NCI-H69 (cell line): ENCODE results near the gene TMEM184A.

Experiments used
- DNase-seq: peaks from one replicate; lab custom pipeline; 2025; lab: John Stamatoyannopoulos, UW

The TMEM184A gene

DNA sequence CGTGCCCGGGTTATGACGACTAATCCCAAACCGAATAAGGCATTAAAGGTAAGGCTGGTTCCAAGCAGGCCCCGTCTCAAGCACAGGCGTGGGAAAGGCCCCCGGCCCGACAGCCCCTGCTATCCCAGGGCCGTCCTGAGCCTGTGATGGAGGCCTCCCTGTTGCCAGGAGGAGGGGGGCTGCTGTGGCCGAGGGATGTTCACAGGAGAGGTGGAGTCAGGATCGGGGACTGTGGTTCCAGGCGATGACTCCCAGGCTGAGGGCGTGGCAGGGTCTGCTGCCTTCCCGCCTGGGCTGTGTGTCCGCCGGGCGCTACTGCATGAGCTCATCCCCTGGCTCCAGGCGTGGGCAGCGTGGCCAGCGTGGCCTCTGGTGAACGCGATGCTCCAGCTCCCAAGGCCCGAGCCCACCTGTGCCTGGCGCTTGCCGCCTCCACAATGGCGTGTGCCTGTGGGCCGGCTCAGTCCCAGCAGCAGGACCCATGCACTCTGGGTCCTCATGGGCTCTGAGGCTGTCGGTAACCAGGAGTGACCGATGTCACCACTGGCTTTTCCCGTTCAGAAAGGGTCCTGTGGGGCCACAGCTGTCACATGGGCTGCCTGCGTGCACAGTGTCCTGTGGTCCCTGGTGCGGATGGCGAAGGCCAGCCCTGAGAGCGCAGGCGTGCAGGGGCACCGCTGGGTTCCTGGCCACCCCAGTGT, 16.7 kb downstream of the TMEM184A start:
- no peak for DNase-seq

DNA sequence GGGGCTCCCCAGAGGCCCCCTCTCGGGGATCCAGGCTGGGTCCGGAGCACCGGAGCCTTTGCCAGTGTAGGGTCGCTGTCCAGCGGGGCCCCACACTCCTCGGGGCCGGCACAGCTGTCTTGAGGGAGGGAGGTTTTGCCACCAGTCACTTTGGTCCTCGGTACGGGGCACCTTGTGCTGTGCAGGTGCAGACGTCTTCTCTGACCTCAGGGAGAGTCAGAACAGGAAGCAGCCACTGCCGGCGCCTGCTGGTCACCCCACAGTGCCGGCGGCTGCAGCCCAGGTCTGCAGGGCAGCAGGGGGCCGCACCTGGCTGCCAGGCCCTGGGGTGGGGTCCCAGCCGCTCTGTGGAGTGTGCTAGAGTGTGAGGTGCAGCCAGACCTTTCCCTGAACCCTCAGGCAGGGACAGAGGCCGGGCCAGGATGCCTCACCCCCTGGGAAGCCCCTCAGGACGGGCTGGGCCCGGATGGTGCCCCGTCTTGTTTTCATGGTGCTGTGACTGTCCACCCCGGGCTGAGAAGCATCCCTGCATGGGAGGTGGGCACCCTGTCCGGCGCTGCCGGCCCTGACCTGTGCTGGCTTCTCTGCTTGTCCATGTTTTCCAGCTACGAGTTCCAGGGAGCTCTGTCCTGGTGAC, 17.3 kb downstream of the TMEM184A start:
- no peak for DNase-seq

DNA sequence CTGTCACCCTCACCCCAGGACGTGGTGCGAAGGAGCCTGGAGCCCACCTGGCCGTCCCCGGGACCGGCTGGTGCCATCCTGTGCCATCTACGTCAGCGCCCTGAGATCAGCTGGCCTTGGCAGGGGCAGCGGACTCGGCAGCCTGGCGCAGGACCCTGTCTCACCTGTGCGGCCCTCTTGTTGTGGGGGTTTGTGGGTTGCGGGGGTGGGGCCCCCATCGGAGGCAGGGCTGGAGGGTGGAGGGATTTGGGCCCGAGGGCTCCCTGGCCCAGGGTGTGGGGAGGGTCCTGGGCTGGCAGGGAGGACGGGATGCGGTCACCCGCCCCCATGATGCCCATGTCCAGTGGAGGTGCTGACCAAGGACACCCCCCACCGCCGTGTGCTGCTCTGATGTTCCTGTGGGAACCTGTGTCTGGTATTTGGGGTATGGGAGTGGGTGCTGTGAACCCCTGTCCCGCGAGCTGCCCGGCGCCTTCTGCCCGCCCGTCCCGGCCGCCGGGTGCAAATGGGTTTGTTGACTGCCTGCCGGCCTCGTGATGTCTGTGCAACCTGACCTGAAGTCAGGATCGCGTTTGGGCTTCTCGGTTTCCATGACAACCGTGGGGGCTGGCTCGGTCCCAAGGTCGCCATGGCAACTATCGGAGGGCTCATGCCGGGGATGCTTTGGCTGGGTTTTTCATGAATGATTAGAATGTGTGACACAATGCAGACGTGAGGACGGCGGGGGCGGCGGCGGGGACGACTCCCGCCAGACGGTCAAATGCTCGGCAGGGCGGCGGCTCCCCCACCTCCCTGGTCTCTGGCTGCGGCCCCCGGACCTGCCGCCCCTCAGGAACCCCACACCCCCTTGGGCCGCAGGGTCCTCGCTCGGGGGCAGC, 18.2 kb downstream of the TMEM184A start:
- peak; percentile 22 for DNase-seq

DNA sequence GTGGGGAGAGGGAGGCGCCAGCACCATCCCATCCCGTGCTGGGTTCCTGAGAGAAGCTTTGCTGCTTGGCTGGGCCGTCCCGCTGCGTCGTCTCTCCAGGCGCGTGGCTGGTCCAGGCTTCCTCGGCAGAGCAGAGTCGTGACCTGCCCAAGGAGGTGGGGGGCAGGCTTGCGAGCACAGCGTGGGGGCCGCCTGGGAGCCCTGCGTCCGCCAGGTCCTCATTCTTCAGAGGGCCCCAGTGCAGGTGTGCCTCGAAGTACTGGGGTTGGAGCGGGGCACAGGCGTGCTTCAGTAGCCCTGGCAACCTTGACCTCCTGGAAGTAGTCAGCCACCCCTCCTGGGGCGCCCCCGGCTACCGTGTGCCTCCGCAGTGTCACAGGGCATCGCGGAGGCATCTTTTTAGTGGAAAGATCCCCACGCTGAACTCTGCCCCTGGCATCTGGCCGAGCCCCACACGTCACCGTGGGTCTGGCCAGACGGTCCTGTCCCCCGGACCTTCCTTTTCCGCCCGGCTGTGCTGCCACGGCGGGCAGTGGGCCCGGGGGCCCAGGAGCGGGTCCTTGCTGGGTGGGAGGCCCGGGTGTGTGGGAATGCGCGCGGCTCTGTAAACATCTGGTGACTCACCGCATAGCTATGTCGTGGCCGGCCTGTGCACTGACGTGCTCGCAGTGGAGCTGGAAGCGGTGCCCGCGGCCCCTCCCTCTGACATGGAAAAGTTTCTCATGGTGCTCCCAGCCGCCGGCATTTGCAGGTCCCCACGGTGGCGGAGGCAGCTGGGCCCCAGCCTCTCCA, 19.1 kb downstream of the TMEM184A start:
- no peak for DNase-seq

- DNase-seq, result no peak
Measured at GRCh38 chr7:1536455-1536742, 19.6 kb downstream of the TMEM184A start.

DNA sequence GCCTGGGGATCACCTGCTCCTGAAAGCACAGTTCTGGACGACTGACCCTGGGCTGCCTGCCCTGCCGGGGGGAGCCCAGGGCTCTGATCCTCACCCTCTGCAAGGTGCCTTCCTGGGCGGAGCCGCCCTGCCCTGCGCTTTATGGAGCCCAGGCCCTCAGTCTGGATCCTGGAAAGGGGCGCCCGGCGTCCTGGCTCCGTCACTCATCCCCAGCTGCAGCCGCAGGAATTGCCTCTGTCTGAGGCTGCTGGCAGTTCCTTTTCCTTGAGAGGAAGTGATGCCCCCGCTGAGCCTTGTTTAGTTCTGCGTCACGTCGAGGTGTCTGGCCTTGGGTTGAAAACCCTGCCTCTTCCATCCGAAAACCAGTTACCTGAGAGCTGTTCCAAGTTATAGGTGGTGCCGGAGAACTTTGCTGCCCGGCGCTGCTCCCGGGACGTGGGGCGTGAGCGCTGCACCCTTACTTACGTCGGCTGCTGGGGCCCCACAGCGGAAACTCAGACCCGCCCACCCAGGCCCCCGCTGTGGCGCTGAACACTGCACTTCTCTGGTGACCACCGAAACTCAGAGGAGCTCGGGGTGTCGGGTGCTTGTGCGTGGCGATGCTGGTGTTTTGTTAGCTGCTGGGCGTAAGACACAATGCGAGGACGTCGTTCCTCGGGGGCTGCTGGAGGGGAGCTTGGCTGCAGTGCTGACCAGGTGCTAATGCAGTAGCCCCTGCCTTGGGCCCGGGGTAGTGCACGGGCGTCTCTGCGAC, 20.1 kb downstream of the TMEM184A start:
- no peak for DNase-seq

DNA sequence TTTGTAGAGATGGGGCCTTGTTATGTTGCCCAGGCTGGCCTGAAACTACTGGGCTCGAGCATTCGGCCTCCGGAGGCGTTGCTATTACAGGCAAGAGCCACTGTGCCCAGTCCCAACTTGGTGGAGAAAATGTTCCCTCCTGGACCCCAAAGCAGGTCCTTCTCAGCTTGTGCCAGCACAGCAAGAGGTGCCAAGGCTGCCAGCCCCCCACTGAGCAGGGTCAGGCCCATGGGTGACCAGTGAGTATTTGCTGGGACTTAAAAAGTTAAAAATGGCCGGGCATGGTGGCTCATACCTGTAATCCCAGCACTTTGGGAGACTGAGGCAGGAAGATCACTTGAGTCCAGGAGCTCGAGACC, 20.9 kb downstream of the TMEM184A start:
- DNase-seq, result no peak

DNA sequence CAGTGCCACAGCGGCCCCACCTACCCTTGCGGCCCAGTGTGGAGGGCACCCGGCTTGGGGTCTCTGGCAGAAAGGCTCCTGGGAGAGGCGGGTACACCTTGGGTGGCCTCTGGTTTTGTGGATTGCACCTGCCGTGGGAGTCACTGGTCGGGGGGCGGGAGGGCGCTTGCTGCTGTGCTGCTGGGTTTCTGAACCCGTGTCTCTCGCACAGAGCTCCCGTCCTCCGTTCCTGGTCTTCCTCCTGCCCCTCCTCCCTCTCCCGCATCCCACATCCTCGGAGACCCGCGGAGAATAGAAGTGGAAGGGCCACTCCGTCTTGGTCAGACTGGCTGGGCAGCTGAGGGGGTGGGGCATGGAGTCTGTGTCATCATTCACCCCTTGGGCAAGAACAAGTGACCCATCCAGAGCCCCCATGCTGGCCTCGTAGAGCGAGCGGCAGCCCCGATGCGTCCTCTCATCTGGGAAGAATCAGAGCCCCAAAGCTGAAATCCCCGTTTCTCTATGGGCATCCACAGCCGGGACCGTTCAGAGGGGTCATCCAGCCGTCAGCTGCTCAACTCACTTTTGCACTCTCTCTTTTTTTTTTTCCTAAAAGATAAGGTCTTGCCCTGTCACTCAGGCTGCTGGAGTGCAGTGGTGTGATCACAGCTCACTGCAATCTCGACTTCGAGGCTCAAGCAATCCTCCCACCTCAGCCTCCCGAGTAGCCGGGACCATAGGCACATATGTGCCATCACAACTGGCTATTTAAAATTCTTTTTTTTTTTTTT, 21.5 kb downstream of the TMEM184A start:
- DNase-seq, result no peak

DNA sequence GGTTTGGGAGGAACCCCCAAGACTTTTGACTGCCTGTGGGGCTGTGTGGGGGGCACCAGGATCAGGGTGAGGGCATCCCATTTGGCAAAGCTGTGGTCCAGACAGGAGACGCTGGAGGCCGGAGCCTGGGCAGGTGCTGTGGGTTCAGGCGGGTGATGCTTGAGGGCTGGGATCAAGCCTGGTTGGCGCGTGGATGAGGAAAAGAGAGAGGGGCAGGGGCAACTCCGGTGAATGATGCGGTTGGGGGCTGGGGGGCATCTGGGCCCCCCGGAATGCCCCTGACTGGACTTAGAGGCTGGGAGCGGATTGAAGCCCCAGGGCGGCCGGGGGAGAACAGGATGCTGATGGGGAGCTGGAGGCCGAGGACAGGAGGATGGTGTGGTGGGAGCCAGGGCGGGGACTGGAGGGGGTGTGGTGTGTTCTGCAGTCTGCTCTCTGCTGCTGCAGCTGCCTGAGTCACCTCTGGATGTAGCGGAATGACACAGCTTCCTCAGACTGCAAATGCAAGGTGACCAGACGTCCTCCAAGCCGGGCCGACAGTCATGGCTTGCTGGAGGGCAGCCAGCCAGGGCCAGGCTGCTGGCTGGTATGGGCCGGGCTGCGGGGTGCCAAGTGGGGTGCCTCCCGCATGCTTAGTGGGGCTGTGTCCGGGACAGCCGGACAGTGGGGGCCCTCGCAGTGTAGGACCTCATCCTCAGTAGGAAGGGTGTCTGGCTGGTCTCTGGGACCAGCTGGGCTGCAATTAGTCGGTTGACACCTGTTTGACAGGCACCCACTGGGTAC, 22.3 kb downstream of the TMEM184A start:
- no peak for DNase-seq

DNA sequence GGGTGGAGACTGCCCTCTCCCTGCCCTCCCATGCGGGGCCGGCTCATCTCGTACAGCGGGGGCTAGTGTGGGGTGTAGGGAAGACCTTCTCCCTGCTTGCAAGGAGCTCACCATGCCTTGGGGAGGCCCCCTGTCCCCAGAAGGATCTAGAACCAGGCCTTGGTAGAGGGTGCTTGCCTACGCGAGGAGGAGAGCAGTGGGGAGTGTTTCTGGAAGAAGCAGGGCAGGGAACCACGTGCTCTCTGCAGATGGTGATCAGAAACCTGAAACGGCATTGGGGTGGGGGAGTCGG, 22.8 kb downstream of the TMEM184A start:
- DNase-seq, result no peak

DNA sequence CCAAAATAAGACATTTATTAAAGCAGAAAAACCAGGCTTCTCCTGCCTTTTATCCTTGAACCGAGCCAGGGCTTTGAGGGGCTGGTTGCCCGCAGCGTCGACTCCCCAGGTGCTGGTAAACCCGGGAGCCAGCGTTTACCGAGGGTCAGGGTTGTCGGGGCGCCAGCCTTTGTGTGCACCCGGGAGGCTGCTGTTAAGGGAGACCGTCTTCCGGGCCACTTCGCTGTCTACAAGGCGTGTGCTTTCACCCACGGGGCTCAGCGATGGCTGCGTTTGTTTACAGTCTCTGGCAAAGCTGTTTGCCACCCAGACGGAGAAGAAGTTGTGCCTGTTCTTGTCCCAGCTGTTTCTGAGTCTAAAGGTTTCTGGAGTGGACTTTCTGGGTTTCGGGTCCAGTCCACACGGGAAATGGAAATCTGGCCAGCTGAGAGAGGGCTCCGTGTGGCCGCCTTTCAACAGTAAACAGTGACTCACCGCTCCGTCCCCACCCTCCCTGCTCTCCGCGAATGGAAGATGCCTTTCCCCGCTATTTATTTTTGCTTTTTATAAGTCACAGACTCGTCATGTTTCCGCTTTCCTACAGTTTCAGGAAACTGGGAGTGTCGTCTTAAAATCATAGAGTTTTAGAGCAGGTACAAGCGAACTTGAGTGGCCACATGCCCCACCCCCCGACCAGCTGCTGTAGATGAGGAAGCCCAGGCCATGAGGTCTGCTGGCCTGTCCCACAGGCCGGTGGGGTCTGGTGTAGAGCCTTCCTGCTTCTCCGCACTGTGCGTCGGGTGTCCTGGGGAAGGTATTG, 23.4 kb downstream of the TMEM184A start:
- DNase-seq, result peak; percentile 37

GRCh38 chr7:1531979-1532455, 24.0 kb downstream of the TMEM184A start:
- no peak for DNase-seq

DNA sequence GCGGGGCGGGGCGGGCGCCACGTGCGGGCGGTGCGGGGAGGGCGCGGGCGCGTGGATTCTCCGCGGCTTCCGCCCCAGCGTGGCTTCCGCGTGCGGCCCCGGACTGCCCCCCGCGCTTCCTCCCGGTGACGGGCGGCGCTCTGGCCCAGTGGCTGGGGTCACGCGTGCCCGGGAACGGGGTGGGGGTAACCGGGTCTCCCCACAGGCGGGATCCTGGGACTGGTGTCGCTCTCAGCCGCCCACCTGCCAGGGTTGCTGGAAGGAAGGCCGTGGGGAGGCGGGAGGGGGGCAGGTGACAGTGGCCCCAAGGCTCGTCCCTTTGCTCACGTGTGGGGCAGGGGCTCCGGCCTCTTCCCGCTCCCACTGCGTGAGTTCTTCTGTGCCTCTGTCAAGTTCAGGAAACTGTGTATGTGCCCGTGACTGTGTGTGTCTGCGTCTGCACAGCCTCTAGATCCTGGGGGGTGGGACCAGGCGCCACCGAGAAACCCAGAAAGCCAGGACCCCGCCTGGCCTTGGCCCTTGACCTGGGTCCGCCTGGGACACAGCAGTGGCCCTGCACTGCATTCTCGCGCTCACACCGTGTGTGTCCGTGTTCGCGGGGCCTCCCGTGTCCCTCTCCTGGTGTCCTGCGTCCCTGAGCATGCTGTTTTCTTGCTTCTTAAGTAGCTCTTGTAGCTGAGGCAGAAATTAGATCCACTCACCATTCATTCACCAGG, 24.6 kb downstream of the TMEM184A start:
- peak; percentile 48 for DNase-seq

DNA sequence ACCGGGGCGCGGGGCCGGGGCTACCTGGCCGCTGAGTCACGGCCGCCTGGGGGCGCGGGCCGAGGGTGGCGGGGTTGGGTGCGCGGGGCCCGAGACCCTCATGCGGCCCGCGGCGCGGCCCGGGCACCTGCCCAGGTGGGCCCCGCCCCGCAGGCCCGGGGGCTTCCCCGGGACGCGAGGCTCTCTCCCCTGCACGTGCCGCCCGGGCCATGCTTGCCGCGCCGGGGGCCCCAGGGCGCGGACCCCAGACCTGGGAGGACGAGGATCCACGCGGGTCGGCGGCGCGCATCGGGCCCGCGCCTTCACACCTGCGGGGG, 25.1 kb downstream of the TMEM184A start:
- DNase-seq, result peak; percentile 57

GRCh38 chr7:1529383-1530116, 26.5 kb downstream of the TMEM184A start:
- DNase-seq, result no peak

- no peak for DNase-seq
Measured at GRCh38 chr7:1526271-1526754, 29.7 kb downstream of the TMEM184A start.

DNA sequence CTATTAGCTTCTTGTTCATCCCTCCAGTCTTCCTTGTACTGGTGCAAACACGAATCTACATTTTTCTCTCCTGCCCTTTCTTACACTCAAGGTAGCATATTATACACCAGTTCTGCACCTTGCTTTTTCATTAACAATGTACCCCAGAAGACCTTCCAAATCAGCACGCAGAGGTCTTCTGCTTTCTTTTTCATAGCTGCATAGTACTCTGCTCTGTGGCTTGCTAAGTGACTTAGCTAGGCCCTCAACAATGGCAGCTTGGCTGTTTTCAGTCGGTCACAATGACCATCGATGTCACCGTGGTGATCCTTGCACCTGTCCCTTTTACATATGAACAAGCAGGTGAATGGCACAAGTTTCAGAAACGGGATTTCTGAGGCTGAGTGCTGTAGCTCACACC, 30.6 kb downstream of the TMEM184A start:
- no peak for DNase-seq

GRCh38 chr7:1523844-1524243, 32.2 kb downstream of the TMEM184A start:
- DNase-seq, result no peak
